ENCODE data around the gene SGMS2.
"Not testable (repeated sequence)": the region's sequence is repeated elsewhere in the genome, so short reads cannot be mapped to it uniquely, and the experiment has no call there.

Gene SGMS2

GRCh38 chr4:107870916-107871786 is 46.4 kb downstream of the SGMS2 start:
- no peak for DNase-seq

GRCh38 chr4:107874024-107874423 is 49.3 kb downstream of the SGMS2 start:
- no peak for DNase-seq

- no peak for DNase-seq
Observed at GRCh38 chr4:107876099-107876498, 51.4 kb downstream of the SGMS2 start.

- DNase-seq = no peak
Observed at GRCh38 chr4:107877361-107877760, 52.6 kb downstream of the SGMS2 start.

GRCh38 chr4:107885865-107886264 is 61.1 kb downstream of the SGMS2 start:
- DNase-seq = no peak

- DNase-seq = no peak
Observed at GRCh38 chr4:107888237-107888636, 63.5 kb downstream of the SGMS2 start.

- no peak for DNase-seq
Observed at GRCh38 chr4:107890779-107891178, 66.0 kb downstream of the SGMS2 start.

GRCh38 chr4:107891299-107891698 is 66.6 kb downstream of the SGMS2 start:
- no peak for DNase-seq

GRCh38 chr4:107893171-107894137 is 68.7 kb downstream of the SGMS2 start:
- DNase-seq = no peak

- DNase-seq = no peak
Observed at GRCh38 chr4:107894138-107894603, 69.4 kb downstream of the SGMS2 start.

- DNase-seq = no peak
Observed at GRCh38 chr4:107896158-107896645, 71.5 kb downstream of the SGMS2 start.

GRCh38 chr4:107896646-107897045 is 71.9 kb downstream of the SGMS2 start:
- no peak for DNase-seq

- DNase-seq = no peak
Observed at GRCh38 chr4:107897823-107898222, 73.1 kb downstream of the SGMS2 start.

- DNase-seq = no peak
Observed at GRCh38 chr4:107900067-107900466, 75.3 kb downstream of the SGMS2 start.

- DNase-seq = no peak
Observed at GRCh38 chr4:107900508-107900907, 75.8 kb downstream of the SGMS2 start.

GRCh38 chr4:107901213-107901934 is 76.6 kb downstream of the SGMS2 start:
- DNase-seq = no peak

GRCh38 chr4:107902715-107903114 is 78.0 kb downstream of the SGMS2 start:
- DNase-seq = no peak

GRCh38 chr4:107905082-107905481 is 80.3 kb downstream of the SGMS2 start:
- DNase-seq = not testable (repeated sequence)

- no peak for DNase-seq
Observed at GRCh38 chr4:107906458-107907100, 81.8 kb downstream of the SGMS2 start.

GRCh38 chr4:107908377-107908776 is 83.6 kb downstream of the SGMS2 start:
- no peak for DNase-seq

- peak in 1 of 2 donors; percentile 29 for DNase-seq
Observed at GRCh38 chr4:107913283-107913899, 88.7 kb downstream of the SGMS2 start.

GRCh38 chr4:107915220-107915619 is 90.5 kb downstream of the SGMS2 start:
- DNase-seq = no peak

Measured in stimulated activated CD4-positive, alpha-beta T cell treated with anti-CD3 and anti-CD28 coated beads, Interleukin-2, amount 100 ng/mL, for 24 hours (primary cell).